ENCODE results near the gene PHAF1. TPM values are rescaled to one million over a fixed set of nuclear protein-coding genes. Genes with fewer than 3 reads are reported as not detected.

PHAF1 gene
- total and polyA plus RNA-seq, 2 of the 8 experiments (the other 6 are each of a cell fraction or from before 2014, with no cell fraction given), result 18.6 to 26.4 TPM

DNA sequence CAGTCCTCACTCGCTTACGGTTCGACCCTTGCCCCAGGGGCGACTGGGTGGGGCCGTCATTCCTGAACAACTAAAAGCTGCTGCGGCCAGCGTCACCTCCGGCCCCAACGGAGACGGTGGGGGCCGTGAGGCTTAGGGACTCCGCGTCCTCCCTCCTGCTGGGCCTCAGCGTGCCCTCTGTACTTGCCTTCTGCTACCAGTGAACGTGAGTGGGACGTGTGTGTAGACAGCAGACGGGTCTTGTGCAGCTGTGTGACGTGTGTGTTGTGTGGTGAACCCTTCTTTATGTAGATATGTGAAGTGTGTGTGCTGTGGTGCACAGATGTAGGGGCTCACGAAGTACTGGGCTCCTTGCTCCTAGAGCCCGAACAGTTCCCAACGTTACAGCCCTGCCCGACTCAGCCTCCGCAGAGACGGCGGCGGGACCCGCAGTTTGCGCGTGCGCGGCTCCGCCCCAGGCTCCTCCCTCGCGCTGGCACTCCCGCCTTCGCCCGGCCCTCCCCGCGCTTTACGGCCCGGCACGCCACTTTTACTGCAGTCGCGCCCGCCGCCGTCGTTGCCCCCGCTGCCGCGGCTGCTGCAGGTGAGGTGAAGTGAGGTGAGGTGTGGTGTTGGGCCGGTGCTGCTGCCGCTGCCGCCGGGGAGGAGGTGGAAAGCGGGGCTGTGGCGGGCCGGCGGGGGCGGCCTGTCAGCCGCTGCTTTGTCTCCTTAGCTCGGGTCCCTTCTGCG lies at the start of gene PHAF1 (continued):
- TF ChIP-seq, protein P1, sequence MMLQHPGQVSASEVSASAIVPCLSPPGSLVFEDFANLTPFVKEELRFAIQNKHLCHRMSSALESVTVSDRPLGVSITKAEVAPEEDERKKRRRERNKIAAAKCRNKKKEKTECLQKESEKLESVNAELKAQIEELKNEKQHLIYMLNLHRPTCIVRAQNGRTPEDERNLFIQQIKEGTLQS (IDR thresholded peaks at IDR 0.05; ENCODE audit: insufficient read depth, low read depth, low read length), result peak; percentile 90
- TF ChIP-seq PHF8 (conservative IDR thresholded peaks at IDR 0.05; ENCODE audit: low read depth, low read length) (peak; percentile 66), CREB1 (IDR thresholded peaks at IDR 0.05) (peak; percentile 68), TCF12 (IDR thresholded peaks at IDR 0.05; ENCODE audit: low read depth, low read length) (no peak), EP300 (IDR thresholded peaks at IDR 0.05; ENCODE audit: borderline replicate concordance in 1 of 2, low read depth in 2 of 2, low read length in 2 of 2) (peak in 1 of 2 experiments; percentile 39; a peak in 1 of 3 replicates), TAF7 (optimal IDR thresholded peaks at IDR 0.05; ENCODE audit: borderline replicate concordance, low read depth, low read length) (peak; percentile 42), ASH2L (IDR thresholded peaks at IDR 0.05; ENCODE audit: low read length) (peak; percentile 50), POLR2A (IDR thresholded peaks at IDR 0.05; ENCODE audit: control extremely low read depth in 1 of 2, low read depth in 2 of 2, low read length in 2 of 2) (peak in 1 of 2 experiments; percentile 48; a peak in 1 of 3 replicates), HDAC2 (IDR thresholded peaks at IDR 0.05; ENCODE audit: borderline replicate concordance in 1 of 2, low read depth in 2 of 2, low read length in 2 of 2) (no peak), SP4 (IDR thresholded peaks at IDR 0.05; ENCODE audit: low read length) (peak; percentile 31; the same call in 1 of the 2 replicates), CBX8 (IDR thresholded peaks at IDR 0.05; ENCODE audit: borderline replicate concordance, low read depth, low read length) (no peak), NANOG (IDR thresholded peaks at IDR 0.05; ENCODE audit: insufficient read depth, low read depth, low read length, poor library complexity, severe bottlenecking) (no peak), SUZ12 (IDR thresholded peaks at IDR 0.05; ENCODE audit: low read length) (peak; percentile 27; the same call in 1 of the 2 replicates), SIN3A (conservative IDR thresholded peaks at IDR 0.05 in 1 of 2, IDR thresholded peaks at IDR 0.05 in 1 of 2; ENCODE audit: low read depth in 1 of 2, low read length in 2 of 2) (peak in 1 of 2 experiments; percentile 45; a peak in 1 of 4 replicates), CBX5 (IDR thresholded peaks at IDR 0.05; ENCODE audit: low read depth, low read length) (no peak), EZH2 (IDR thresholded peaks at IDR 0.05; ENCODE audit: low read depth, low read length, severe bottlenecking) (peak; percentile 32), KDM4A (IDR thresholded peaks at IDR 0.05; ENCODE audit: low read depth, low read length, severe bottlenecking) (peak; percentile 86), RFX5 (IDR thresholded peaks at IDR 0.05; ENCODE audit: borderline replicate concordance, low read depth, low read length) (no peak), SRF (IDR thresholded peaks at IDR 0.05; ENCODE audit: low read depth, low read length) (no peak), EGR1 (IDR thresholded peaks at IDR 0.05; ENCODE audit: borderline replicate concordance, low read depth, low read length) (no peak), SIX5 (IDR thresholded peaks at IDR 0.05; ENCODE audit: low read depth, low read length) (no peak), NRF1 (IDR thresholded peaks at IDR 0.05; ENCODE audit: low read depth, low read length) (peak; percentile 67)
- TF ChIP-seq, protein P2, sequence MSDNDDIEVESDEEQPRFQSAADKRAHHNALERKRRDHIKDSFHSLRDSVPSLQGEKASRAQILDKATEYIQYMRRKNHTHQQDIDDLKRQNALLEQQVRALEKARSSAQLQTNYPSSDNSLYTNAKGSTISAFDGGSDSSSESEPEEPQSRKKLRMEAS (IDR thresholded peaks at IDR 0.05), result peak; percentile 49; the same call in 1 of the 2 replicates

Data from H1 (cell line).